HEK293 (cell line): ENCODE results near the gene WWOX.
A peak's percentile ranks its signal among the peaks of the same experiment; 100 is the strongest.

ENCODE experiments used
- HOXA7 ChIP-seq: sonication (generic); formaldehyde crosslinking; IDR thresholded peaks from 2 replicates; pipeline ENCODE4 v1.8.1; 2022; ENCODE audit warnings: missing genetic modification reagents, borderline replicate concordance
- MYNN ChIP-seq: fragments of 450-650 bp; formaldehyde crosslinking; IDR thresholded peaks from 2 replicates; pipeline ENCODE4 v1.5.1; 2016; ENCODE audit warnings: missing biosample characterization, missing genetic modification characterization, borderline replicate concordance
- OSR2 ChIP-seq: fragments of 450-650 bp; formaldehyde crosslinking; IDR thresholded peaks from 2 replicates; pipeline ENCODE4 v1.5.1; 2016; ENCODE audit warnings: missing biosample characterization, missing genetic modification characterization
- OVOL3 ChIP-seq: fragments of 450-650 bp; formaldehyde crosslinking; IDR thresholded peaks from 2 replicates; pipeline ENCODE4 v1.5.1; 2016; ENCODE audit warnings: missing biosample characterization, missing genetic modification characterization
- PRDM1 ChIP-seq: fragments of 450-650 bp; formaldehyde crosslinking; IDR thresholded peaks from 2 replicates; pipeline ENCODE4; 2016; ENCODE audit warnings: missing biosample characterization, missing genetic modification characterization
- TRIM28 ChIP-seq: IDR thresholded peaks from 2 replicates; pipeline ENCODE4 v1.6.1; 2011; ENCODE audit warnings: low read length, control low read depth, borderline replicate concordance
- ZBTB48 ChIP-seq: fragments of 450-650 bp; formaldehyde crosslinking; IDR thresholded peaks from 2 replicates; pipeline ENCODE4 v1.5.1; 2016; ENCODE audit warnings: missing biosample characterization, missing genetic modification characterization
- ZEB2 ChIP-seq: fragments of 450-650 bp; formaldehyde crosslinking; IDR thresholded peaks from 2 replicates; pipeline ENCODE4 v1.5.1; 2016; ENCODE audit warnings: missing biosample characterization, missing genetic modification characterization
- ZFHX2 ChIP-seq: fragments of 450-650 bp; formaldehyde crosslinking; conservative IDR thresholded peaks from 2 replicates; pipeline ENCODE4 v1.5.1; 2016; ENCODE audit warnings: missing biosample characterization, missing genetic modification characterization
- ZNF10 ChIP-seq: fragments of 450-650 bp; formaldehyde crosslinking; IDR thresholded peaks from 2 replicates; pipeline ENCODE4 v1.5.1; 2017; ENCODE audit warnings: missing biosample characterization, missing genetic modification characterization
- ZNF114 ChIP-seq: fragments of 450-650 bp; formaldehyde crosslinking; IDR thresholded peaks from 2 replicates; pipeline ENCODE4 v1.5.0; 2017; ENCODE audit warnings: missing biosample characterization, missing genetic modification characterization
- ZNF121 ChIP-seq: fragments of 450-650 bp; formaldehyde crosslinking; IDR thresholded peaks from 2 replicates; pipeline ENCODE4 v1.5.1; 2016; ENCODE audit warnings: missing biosample characterization, missing genetic modification characterization
- ZNF155 ChIP-seq: fragments of 450-650 bp; formaldehyde crosslinking; IDR thresholded peaks from 2 replicates; pipeline ENCODE4 v1.5.1; 2016; ENCODE audit warnings: missing biosample characterization, missing genetic modification characterization
- ZNF157 ChIP-seq: fragments of 450-650 bp; formaldehyde crosslinking; IDR thresholded peaks from 2 replicates; pipeline ENCODE4 v1.5.1; 2016; ENCODE audit warnings: missing biosample characterization, missing genetic modification characterization
- ZNF175 ChIP-seq: fragments of 450-650 bp; formaldehyde crosslinking; IDR thresholded peaks from 2 replicates; pipeline ENCODE4 v1.5.1; 2016; ENCODE audit warnings: missing biosample characterization, missing genetic modification characterization
- ZNF2 ChIP-seq: fragments of 450-650 bp; formaldehyde crosslinking; IDR thresholded peaks from 2 replicates; pipeline ENCODE4 v1.5.1; 2016; ENCODE audit warnings: missing biosample characterization, missing genetic modification characterization
- ZNF202 ChIP-seq: fragments of 450-650 bp; formaldehyde crosslinking; IDR thresholded peaks from 2 replicates; pipeline ENCODE4 v1.5.1; 2016; ENCODE audit warnings: missing biosample characterization, missing genetic modification characterization, borderline replicate concordance
- ZNF221 ChIP-seq: fragments of 450-650 bp; formaldehyde crosslinking; IDR thresholded peaks from 2 replicates; pipeline ENCODE4 v1.5.1; 2017; ENCODE audit warnings: missing biosample characterization, missing genetic modification characterization, borderline replicate concordance
- ZNF24 ChIP-seq: fragments of 450-650 bp; formaldehyde crosslinking; IDR thresholded peaks from 2 replicates; pipeline ENCODE4 v1.5.1; 2016; ENCODE audit warnings: missing biosample characterization, missing genetic modification characterization
- ZNF266 ChIP-seq: fragments of 450-650 bp; formaldehyde crosslinking; IDR thresholded peaks from 2 replicates; pipeline ENCODE4 v1.5.1; 2016; ENCODE audit warnings: missing biosample characterization, missing genetic modification characterization, low read depth
- ZNF354C ChIP-seq: fragments of 450-650 bp; formaldehyde crosslinking; IDR thresholded peaks from 2 replicates; pipeline ENCODE4 v1.5.1; 2016; ENCODE audit warnings: missing biosample characterization, missing genetic modification characterization, low read depth, borderline replicate concordance
- ZNF510 ChIP-seq: fragments of 450-650 bp; formaldehyde crosslinking; IDR thresholded peaks from 2 replicates; pipeline ENCODE4 v1.5.1; 2018; ENCODE audit warnings: mild to moderate bottlenecking, missing genetic modification characterization, missing biosample characterization; ENCODE audit not compliant: insufficient replicate concordance
- ZNF514 ChIP-seq: fragments of 450-650 bp; formaldehyde crosslinking; IDR thresholded peaks from 2 replicates; pipeline ENCODE4 v1.5.1; 2016; ENCODE audit warnings: missing biosample characterization, missing genetic modification characterization
- ZNF549 ChIP-seq: fragments of 450-650 bp; IDR thresholded peaks from 2 replicates; pipeline ENCODE4 v1.5.1; 2018; ENCODE audit warnings: missing biosample characterization, missing genetic modification characterization, mild to moderate bottlenecking, inconsistent platforms, moderate library complexity
- ZNF561 ChIP-seq: fragments of 450-650 bp; IDR thresholded peaks from 2 replicates; pipeline ENCODE4 v1.5.1; 2018; ENCODE audit warnings: missing biosample characterization, missing genetic modification characterization, borderline replicate concordance
- ZNF623 ChIP-seq: fragments of 450-650 bp; formaldehyde crosslinking; IDR thresholded peaks from 2 replicates; pipeline ENCODE4 v1.5.1; 2016; ENCODE audit warnings: missing biosample characterization, missing genetic modification characterization
- ZNF626 ChIP-seq: fragments of 450-650 bp; sonication (Bioruptor Pico); formaldehyde crosslinking; IDR thresholded peaks from 2 replicates; pipeline ENCODE4 v1.5.1; 2018; ENCODE audit warnings: missing biosample characterization, missing genetic modification characterization, inconsistent platforms
- ZSCAN30 ChIP-seq: fragments of 450-650 bp; IDR thresholded peaks from 2 replicates; pipeline ENCODE4 v1.5.1; 2018; ENCODE audit warnings: missing biosample characterization, mild to moderate bottlenecking, missing genetic modification characterization, moderate library complexity
- TF ChIP-seq, protein P1 (sequence below): fragments of 450-650 bp; formaldehyde crosslinking; IDR thresholded peaks from 2 replicates; pipeline ENCODE4 v1.5.1; 2016; ENCODE audit warnings: missing biosample characterization, missing genetic modification characterization
- TF ChIP-seq, protein P2 (sequence below): fragments of 450-650 bp; formaldehyde crosslinking; IDR thresholded peaks from 2 replicates; pipeline ENCODE4 v1.5.1; 2017; ENCODE audit warnings: missing biosample characterization, missing genetic modification characterization
- TF ChIP-seq, protein P3 (sequence below): fragments of 450-650 bp; formaldehyde crosslinking; IDR thresholded peaks from 2 replicates; pipeline ENCODE4 v1.5.1; 2017; ENCODE audit warnings: missing biosample characterization, missing genetic modification characterization
- TF ChIP-seq, protein P4 (sequence below): fragments of 450-650 bp; IDR thresholded peaks from 2 replicates; pipeline ENCODE4 v1.5.1; 2018; ENCODE audit warnings: missing biosample characterization, missing genetic modification characterization
- TF ChIP-seq, protein P5 (sequence below): fragments of 450-650 bp; formaldehyde crosslinking; IDR thresholded peaks from 2 replicates; pipeline ENCODE4 v1.5.1; 2017; ENCODE audit warnings: missing biosample characterization, missing genetic modification characterization

Gene WWOX

DNA sequence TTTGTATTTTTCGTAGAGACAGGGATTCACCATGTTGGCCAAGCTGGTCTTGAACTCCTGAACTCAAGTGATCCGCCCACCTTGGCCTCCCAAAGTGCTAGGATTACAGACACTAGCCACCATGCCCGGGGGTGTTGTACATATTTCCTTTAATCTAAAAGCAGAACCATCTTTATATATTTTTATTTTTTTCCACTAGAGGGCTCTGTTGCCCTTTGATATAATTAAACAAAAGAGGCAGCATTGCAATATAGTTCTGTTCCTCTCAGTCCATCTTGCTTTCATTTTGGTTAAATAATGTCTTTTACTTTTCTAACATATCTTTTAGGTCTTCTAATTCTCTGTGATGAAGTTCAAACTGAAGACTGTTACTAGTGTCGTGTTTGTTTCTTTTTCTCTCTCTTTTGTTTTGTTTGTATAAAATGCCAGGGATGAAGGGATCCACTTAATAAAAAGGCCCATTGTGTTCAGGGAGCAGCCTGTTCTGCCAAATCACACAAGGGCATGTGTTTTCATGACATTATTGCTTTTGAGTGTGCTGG lies 23.4 kb downstream of the WWOX start (continued):
- TF ChIP-seq, protein P1, sequence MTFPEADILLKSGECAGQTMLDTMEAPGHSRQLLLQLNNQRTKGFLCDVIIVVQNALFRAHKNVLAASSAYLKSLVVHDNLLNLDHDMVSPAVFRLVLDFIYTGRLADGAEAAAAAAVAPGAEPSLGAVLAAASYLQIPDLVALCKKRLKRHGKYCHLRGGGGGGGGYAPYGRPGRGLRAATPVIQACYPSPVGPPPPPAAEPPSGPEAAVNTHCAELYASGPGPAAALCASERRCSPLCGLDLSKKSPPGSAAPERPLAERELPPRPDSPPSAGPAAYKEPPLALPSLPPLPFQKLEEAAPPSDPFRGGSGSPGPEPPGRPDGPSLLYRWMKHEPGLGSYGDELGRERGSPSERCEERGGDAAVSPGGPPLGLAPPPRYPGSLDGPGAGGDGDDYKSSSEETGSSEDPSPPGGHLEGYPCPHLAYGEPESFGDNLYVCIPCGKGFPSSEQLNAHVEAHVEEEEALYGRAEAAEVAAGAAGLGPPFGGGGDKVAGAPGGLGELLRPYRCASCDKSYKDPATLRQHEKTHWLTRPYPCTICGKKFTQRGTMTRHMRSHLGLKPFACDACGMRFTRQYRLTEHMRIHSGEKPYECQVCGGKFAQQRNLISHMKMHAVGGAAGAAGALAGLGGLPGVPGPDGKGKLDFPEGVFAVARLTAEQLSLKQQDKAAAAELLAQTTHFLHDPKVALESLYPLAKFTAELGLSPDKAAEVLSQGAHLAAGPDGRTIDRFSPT (tag by site-specific recombination) = no peak
- TF ChIP-seq, protein P2, sequence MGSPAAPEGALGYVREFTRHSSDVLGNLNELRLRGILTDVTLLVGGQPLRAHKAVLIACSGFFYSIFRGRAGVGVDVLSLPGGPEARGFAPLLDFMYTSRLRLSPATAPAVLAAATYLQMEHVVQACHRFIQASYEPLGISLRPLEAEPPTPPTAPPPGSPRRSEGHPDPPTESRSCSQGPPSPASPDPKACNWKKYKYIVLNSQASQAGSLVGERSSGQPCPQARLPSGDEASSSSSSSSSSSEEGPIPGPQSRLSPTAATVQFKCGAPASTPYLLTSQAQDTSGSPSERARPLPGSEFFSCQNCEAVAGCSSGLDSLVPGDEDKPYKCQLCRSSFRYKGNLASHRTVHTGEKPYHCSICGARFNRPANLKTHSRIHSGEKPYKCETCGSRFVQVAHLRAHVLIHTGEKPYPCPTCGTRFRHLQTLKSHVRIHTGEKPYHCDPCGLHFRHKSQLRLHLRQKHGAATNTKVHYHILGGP = no peak
- no peak for TF ChIP-seq ZNF155 (tag by site-specific recombination)
- no peak for TF ChIP-seq ZNF354C (tag by site-specific recombination)
- TF ChIP-seq ZNF24 (tag by site-specific recombination) = no peak
- no peak for TF ChIP-seq ZBTB48 (tag by site-specific recombination)
- no peak for TF ChIP-seq ZNF626 (tag by site-specific recombination)
- no peak for TF ChIP-seq ZNF266 (tag by site-specific recombination)
- TF ChIP-seq ZNF510 = no peak
- TF ChIP-seq MYNN (tag by site-specific recombination) = no peak
- no peak for TF ChIP-seq ZNF10 (tag by site-specific recombination)
- no peak for TF ChIP-seq HOXA7 (CRISPR knock-in tag)
- TF ChIP-seq ZNF157 (tag by site-specific recombination) = no peak
- TF ChIP-seq, protein P3, sequence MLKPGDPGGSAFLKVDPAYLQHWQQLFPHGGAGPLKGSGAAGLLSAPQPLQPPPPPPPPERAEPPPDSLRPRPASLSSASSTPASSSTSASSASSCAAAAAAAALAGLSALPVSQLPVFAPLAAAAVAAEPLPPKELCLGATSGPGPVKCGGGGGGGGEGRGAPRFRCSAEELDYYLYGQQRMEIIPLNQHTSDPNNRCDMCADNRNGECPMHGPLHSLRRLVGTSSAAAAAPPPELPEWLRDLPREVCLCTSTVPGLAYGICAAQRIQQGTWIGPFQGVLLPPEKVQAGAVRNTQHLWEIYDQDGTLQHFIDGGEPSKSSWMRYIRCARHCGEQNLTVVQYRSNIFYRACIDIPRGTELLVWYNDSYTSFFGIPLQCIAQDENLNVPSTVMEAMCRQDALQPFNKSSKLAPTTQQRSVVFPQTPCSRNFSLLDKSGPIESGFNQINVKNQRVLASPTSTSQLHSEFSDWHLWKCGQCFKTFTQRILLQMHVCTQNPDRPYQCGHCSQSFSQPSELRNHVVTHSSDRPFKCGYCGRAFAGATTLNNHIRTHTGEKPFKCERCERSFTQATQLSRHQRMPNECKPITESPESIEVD (tag by site-specific recombination) = no peak
- TF ChIP-seq OVOL3 (tag by site-specific recombination) = no peak
- TF ChIP-seq ZNF623 (tag by site-specific recombination) = no peak
- TF ChIP-seq ZNF202 (tag by site-specific recombination) = no peak
- TF ChIP-seq ZFHX2 = peak; percentile 63
- TF ChIP-seq PRDM1 = no peak
- no peak for TF ChIP-seq ZNF549 (tag by site-specific recombination)
- no peak for TF ChIP-seq OSR2
- no peak for TF ChIP-seq ZNF514
- TF ChIP-seq ZEB2 (tag by site-specific recombination) = no peak
- no peak for TF ChIP-seq TRIM28
- no peak for TF ChIP-seq ZNF121
- no peak for TF ChIP-seq ZNF221 (tag by site-specific recombination)
- no peak for TF ChIP-seq ZNF175 (tag by site-specific recombination)
- TF ChIP-seq, protein P4, sequence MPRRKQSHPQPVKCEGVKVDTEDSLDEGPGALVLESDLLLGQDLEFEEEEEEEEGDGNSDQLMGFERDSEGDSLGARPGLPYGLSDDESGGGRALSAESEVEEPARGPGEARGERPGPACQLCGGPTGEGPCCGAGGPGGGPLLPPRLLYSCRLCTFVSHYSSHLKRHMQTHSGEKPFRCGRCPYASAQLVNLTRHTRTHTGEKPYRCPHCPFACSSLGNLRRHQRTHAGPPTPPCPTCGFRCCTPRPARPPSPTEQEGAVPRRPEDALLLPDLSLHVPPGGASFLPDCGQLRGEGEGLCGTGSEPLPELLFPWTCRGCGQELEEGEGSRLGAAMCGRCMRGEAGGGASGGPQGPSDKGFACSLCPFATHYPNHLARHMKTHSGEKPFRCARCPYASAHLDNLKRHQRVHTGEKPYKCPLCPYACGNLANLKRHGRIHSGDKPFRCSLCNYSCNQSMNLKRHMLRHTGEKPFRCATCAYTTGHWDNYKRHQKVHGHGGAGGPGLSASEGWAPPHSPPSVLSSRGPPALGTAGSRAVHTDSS (tag by site-specific recombination) = no peak
- TF ChIP-seq ZNF561 = no peak
- no peak for TF ChIP-seq ZSCAN30 (tag by site-specific recombination)
- TF ChIP-seq, protein P5, sequence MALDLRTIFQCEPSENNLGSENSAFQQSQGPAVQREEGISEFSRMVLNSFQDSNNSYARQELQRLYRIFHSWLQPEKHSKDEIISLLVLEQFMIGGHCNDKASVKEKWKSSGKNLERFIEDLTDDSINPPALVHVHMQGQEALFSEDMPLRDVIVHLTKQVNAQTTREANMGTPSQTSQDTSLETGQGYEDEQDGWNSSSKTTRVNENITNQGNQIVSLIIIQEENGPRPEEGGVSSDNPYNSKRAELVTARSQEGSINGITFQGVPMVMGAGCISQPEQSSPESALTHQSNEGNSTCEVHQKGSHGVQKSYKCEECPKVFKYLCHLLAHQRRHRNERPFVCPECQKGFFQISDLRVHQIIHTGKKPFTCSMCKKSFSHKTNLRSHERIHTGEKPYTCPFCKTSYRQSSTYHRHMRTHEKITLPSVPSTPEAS (tag by site-specific recombination) = no peak
- TF ChIP-seq ZNF2 = 0 out of 2 replicates have a peak, but pooled peaks have one; percentile 50
- TF ChIP-seq ZNF114 = no peak
